ENCODE data around the gene CUX1.

Gene CUX1, protein sequence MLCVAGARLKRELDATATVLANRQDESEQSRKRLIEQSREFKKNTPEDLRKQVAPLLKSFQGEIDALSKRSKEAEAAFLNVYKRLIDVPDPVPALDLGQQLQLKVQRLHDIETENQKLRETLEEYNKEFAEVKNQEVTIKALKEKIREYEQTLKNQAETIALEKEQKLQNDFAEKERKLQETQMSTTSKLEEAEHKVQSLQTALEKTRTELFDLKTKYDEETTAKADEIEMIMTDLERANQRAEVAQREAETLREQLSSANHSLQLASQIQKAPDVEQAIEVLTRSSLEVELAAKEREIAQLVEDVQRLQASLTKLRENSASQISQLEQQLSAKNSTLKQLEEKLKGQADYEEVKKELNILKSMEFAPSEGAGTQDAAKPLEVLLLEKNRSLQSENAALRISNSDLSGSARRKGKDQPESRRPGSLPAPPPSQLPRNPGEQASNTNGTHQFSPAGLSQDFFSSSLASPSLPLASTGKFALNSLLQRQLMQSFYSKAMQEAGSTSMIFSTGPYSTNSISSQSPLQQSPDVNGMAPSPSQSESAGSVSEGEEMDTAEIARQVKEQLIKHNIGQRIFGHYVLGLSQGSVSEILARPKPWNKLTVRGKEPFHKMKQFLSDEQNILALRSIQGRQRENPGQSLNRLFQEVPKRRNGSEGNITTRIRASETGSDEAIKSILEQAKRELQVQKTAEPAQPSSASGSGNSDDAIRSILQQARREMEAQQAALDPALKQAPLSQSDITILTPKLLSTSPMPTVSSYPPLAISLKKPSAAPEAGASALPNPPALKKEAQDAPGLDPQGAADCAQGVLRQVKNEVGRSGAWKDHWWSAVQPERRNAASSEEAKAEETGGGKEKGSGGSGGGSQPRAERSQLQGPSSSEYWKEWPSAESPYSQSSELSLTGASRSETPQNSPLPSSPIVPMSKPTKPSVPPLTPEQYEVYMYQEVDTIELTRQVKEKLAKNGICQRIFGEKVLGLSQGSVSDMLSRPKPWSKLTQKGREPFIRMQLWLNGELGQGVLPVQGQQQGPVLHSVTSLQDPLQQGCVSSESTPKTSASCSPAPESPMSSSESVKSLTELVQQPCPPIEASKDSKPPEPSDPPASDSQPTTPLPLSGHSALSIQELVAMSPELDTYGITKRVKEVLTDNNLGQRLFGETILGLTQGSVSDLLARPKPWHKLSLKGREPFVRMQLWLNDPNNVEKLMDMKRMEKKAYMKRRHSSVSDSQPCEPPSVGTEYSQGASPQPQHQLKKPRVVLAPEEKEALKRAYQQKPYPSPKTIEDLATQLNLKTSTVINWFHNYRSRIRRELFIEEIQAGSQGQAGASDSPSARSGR (N-terminal part only)

DNA sequence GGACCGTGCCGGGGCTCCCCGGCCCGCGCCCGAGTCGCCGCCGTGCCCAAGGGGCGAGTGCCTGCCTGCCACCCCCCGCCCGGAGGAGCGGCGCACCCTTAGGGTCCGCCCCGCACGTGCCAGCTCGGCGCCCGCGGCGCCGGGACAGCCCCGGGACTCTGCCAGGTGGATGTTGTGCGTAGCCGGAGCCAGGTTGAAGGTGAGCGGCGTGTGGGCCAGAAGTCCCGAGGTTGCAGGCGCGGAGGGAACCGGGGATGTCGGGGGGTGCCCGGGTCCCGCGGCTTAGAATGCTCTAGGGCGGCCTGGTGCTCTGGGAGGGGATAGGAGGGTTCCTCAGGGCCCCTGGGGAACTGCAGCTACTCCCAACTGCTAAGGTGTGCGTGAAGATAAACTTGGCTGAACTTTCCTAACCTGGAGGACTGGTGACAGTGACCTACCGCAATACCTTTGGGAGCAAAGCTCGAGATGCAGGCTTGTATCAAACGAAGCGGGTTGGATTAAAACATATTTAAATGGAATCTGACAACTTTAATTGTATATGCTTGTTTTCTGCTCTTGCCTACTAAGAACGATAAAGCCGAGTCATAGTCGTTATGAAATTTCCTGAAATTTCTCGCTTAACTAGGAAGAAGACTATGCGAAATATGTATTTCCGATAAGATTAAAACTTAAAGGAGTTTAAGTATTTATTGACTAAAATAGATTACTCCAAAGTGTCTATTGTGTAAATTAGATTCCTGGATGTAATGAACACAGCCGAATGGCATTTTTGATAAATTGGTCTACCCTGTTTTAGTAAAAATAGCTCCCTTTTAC, at the start of gene CUX1:
Gene CUX1, plus strand, starts transcription at position 156 of the 816 bp plus-strand sequence. Its CDS starts 14 bp downstream, at position 170.
- DNase-seq (ENCODE audit: low read depth) = no peak
- TF ChIP-seq, protein P1, sequence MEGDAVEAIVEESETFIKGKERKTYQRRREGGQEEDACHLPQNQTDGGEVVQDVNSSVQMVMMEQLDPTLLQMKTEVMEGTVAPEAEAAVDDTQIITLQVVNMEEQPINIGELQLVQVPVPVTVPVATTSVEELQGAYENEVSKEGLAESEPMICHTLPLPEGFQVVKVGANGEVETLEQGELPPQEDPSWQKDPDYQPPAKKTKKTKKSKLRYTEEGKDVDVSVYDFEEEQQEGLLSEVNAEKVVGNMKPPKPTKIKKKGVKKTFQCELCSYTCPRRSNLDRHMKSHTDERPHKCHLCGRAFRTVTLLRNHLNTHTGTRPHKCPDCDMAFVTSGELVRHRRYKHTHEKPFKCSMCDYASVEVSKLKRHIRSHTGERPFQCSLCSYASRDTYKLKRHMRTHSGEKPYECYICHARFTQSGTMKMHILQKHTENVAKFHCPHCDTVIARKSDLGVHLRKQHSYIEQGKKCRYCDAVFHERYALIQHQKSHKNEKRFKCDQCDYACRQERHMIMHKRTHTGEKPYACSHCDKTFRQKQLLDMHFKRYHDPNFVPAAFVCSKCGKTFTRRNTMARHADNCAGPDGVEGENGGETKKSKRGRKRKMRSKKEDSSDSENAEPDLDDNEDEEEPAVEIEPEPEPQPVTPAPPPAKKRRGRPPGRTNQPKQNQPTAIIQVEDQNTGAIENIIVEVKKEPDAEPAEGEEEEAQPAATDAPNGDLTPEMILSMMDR (conservative IDR thresholded peaks at IDR 0.05; ENCODE audit: control insufficient read depth, insufficient read depth, low read depth, low read length) = no peak
- H3K4me3 ChIP-seq (ENCODE audit: control insufficient read depth, low read depth, low read length) = peak within 1 kb of the TSS; percentile 46

DNA sequence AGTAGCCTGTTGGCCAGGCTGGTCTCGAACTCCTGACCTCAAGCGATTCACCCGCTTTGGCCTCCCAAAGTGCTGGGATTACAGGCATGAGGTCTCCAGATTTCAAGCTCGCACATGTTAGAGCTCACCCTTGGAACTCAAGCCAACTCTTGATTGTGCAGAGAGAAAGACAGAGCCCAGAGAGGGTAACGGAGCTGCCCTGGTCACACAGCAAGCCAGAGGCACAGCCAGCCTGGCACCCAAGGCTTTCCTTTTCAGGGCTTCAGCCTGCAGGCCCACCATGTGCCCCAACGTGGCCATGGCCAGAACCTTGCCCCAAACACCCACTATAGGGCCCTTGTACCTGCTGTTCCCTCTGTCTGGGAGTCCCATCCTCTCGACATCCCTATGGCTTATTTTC, 49.1 kb upstream of the CUX1 start:
- TF ChIP-seq, protein P1 (conservative IDR thresholded peaks at IDR 0.05; ENCODE audit: control insufficient read depth, insufficient read depth, low read depth, low read length) = no peak
- no peak for DNase-seq (ENCODE audit: low read depth)
- no peak overlapping the region for H3K4me3 ChIP-seq (ENCODE audit: control insufficient read depth, low read depth, low read length)

DNA sequence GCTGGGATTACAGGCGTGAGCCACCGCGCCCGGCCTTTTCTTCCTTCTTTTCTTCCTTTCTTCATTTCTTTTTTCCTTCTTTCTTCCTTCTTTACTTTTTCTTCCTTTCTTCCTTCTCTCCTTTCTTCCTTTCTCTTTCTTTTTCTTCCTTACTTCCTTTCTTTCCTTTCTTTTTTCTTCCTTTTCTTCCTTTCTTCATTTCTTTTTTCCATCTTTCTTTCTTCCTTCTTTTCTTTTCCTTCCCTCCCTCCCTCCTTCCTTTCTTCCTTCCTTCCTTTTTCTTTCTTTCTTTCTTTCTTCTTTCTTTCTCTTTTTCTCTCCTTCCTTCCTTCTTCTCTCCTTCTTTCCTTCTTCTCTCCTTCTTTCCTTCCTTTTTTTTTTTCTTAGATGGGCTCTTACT, 47.0 kb upstream of the CUX1 start:
- no peak for DNase-seq (ENCODE audit: low read depth)
- TF ChIP-seq, protein P1 (conservative IDR thresholded peaks at IDR 0.05; ENCODE audit: control insufficient read depth, insufficient read depth, low read depth, low read length) = no peak
- H3K4me3 ChIP-seq (ENCODE audit: control insufficient read depth, low read depth, low read length) = no peak overlapping the region

DNA sequence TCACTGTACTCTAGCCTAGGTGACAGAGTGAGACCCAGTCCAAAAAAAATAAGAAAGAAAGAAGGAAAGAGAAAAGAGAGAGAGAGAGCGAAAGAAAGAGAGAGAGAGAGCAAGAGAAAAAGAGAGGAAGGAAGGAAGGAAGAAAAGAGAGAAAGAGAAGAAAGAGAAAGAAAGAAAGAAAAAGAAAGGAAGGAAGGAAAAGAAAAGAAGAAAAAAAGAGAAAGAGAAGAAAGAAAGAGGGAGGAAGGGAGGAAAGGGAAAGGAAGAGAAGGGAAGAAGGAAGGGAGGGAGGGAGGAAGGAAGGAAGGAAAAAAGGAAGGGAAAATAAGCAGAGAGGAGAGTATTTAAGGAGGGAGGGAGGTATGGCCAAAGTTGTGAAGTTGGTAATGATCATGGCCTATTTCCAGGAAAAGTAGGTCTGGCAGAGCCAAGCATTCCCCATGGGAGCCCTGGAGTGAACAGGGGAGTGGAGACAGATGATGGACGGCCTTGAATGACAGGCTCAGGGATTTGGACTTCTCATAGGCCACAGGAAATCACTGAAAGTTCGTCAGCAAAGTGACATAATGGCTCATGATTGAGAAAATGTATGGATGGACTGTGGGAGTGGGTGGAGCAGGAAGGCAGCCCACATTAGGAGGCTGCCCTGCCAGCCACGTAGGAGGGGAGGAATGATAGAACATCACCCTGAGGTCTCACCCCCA, 44.8 kb upstream of the CUX1 start:
- no peak overlapping the region for H3K4me3 ChIP-seq (ENCODE audit: control insufficient read depth, low read depth, low read length)
- DNase-seq (ENCODE audit: low read depth) = peak; percentile 9
- TF ChIP-seq, protein P1 (conservative IDR thresholded peaks at IDR 0.05; ENCODE audit: control insufficient read depth, insufficient read depth, low read depth, low read length) = no peak

DNA sequence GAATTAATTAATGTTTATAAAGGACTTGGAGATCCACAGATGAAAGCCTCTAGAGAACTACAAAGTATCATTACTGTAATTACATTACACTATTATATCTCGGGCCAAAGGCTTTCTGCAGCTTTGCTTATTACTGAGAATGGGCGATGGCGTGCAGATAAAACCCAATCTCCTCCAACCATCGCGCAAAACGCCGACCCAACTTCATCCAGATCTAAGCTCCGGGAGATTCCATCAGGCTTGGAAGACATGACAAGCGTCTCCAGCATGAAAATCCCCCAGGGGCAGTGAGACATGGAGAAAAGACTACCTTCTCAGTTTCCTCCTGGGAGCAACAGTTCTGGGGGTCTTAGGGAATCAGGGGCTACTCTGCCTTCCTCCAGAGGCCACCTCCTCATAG, 42.2 kb upstream of the CUX1 start:
- TF ChIP-seq, protein P1 (conservative IDR thresholded peaks at IDR 0.05; ENCODE audit: control insufficient read depth, insufficient read depth, low read depth, low read length) = no peak
- H3K4me3 ChIP-seq (ENCODE audit: control insufficient read depth, low read depth, low read length) = no peak overlapping the region
- DNase-seq (ENCODE audit: low read depth) = no peak

Data from fibroblast of mammary gland (primary cell).